Hematopoietic multipotent progenitor cell treated with erythropoietin and hydrocortisone succinate and interleukin-3 and kit ligand, for 15 days (in vitro differentiated cells): ENCODE data around the gene ALDH2.
"Not testable (repeated sequence)": the region's sequence is repeated elsewhere in the genome, so short reads cannot be mapped to it uniquely, and the experiment has no call there.

Source experiments
- DNase-seq: peaks from one replicate; pipeline ENCODE4 v3.0.0-alpha.2; 2015; ENCODE audit warnings: low spot score

Gene ALDH2

DNA sequence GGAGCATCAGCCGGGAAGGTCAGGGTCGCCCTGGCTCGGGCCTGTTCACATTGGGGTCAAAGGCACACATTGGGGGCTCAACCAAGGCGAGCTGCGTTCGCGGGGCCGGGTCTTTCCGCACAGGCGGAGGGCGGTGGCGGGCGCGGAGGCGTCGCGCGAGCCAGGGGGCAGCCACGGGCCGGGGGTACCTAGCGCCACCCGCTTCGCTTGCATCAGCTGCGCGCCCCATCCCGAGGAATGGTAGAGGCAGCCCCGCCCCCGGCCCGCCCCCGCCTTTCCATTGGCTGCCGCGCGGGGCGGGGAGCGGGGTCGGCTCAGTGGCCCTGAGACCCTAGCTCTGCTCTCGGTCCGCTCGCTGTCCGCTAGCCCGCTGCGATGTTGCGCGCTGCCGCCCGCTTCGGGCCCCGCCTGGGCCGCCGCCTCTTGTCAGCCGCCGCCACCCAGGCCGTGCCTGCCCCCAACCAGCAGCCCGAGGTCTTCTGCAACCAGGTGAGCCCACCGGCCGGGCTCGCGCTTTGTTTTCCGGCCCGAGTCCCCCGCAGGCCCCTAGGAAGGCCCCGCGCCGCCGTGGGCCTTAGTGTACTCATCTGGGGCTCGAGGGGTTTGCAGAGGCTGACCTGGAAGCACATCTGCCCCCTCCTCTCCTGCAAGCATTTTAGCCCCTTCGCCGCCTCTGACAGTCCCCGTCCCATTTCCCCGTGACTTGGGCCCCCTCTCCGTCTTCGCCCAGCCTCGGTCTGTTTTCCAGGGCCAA, at the start of gene ALDH2:
Gene ALDH2, plus strand, starts transcription at position 326 of the 754 bp plus-strand sequence. Its CDS starts 50 bp downstream, at position 376.
- no peak for DNase-seq

DNA sequence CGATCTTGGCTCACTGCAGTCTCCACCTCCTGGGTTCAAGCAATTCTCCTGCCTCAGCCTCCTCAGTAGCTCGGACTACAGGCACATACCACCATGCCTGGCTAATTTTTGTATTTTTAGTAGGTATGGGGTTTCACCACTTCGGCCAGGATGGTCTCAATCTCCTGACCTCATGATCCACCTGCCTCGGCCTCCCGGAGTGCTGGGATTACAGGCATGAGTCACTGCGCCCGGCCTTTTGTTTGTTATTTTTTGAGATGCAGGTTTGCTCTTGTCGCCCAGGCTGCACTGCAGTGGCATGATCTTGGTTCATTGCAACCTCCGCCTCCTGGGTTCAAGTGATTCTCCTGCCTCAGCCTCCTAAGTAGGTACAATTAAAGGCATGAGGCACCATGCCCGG, 47.4 kb upstream of the ALDH2 start:
- DNase-seq = not testable (repeated sequence)

DNA sequence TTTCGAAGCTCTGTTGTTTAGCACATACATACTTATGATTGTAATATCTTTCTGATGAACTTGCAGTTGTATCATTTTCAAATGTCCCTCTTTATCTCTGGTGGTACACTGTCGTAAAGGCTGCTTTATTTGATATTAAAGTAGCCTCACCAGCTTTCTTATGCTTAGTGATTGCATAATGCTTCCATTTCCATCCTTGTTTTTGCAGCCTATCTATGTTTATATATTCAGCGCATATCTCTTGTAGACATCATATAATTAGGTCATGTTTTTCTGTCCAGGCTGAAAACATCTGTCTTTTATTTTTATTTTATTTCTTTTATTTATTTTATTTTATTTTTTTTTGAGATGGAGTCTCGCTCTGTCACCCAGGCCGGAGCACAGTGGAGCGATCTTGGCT, 46.3 kb upstream of the ALDH2 start:
- DNase-seq = no peak

DNA sequence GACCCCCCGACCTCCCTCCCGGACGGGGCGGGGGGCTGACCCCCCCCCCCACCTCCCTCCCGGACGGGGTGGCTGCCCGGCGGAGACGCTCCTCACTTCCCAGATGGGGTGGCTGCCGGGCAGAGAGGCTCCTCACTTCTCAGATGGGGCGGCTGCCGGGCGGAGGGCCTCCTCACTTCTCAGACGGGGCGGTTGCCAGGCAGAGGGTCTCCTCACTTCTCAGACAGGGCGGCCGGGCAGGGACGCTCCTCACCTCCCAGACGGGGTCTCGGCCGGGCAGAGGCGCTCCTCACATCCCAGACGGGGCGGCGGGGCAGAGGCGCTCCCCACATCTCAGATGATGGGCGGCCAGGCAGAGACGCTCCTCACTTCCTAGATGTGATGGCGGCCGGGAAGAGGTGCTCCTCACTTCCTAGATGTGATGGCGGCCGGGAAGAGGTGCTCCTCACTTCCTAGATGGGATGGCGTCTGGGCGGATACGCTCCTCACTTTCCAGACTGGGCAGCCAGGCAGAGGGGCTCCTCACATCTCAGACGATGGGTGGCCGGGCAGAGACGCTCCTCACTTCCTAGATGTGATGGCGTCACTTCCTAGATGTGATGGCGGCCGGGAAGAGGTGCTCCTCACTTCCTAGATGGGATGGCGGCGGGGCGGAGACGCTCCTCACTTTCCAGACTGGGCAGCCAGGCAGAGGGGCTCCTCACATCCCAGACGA, 42.9 kb upstream of the ALDH2 start:
- DNase-seq = not testable (repeated sequence)

DNA sequence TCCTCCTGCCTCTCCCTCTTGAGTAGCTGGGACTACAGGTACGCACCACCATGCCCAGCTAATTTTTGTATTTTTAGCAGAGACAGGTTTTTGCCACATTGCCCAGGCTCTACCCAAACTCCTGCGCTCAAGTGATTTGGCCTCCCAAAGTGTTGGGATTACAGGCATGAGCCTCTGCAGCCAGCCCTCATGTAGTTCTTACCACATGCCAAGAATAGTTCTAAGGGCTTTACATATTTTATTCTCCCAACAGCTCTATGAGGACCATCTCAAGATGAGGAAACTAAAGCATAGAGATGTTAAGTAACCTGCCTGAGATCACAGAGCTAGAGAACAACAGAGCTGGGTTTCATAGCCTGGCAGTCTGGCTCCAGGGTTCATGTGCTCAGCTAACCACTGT, 37.9 kb upstream of the ALDH2 start:
- no peak for DNase-seq

DNA sequence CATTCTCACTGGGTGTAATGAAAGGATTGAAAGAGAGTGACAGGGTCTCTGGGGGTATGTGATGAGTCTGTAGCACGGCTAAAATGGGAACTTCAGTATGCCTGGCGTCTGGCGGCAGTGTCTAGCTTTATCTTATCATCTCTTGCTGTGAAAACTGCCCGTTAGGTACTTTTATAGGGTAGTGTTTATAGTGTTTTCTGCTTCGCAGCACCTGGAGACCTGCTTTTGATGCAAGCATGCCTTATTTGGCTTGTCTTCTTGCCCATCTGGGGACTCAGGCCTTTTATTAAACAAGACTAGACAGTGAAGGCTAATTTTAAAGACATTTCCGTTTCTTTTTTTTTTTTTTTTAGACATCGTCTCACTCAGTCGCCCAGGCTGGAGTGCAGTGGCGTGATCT, 36.3 kb upstream of the ALDH2 start:
- DNase-seq = no peak

DNA sequence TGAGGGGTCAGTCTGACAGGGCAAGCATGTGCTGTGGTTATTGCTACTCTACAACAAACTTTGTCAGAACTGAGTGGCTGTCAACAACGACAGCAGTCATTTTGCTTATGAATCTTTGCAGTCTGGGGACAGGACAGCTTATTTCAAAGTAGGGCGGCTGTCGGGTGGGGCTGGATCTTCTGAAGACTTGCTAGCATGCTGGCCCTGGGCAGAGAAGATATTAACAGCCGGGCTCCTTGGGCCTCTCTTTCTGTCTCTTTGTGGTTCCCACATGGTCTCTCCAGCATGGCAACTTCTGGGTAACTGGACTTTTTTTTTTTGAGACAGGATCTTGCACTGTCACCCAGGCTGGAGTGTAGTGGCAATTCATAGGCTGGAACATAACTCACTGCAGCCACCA, 33.9 kb upstream of the ALDH2 start:
- peak; percentile 34 for DNase-seq

DNA sequence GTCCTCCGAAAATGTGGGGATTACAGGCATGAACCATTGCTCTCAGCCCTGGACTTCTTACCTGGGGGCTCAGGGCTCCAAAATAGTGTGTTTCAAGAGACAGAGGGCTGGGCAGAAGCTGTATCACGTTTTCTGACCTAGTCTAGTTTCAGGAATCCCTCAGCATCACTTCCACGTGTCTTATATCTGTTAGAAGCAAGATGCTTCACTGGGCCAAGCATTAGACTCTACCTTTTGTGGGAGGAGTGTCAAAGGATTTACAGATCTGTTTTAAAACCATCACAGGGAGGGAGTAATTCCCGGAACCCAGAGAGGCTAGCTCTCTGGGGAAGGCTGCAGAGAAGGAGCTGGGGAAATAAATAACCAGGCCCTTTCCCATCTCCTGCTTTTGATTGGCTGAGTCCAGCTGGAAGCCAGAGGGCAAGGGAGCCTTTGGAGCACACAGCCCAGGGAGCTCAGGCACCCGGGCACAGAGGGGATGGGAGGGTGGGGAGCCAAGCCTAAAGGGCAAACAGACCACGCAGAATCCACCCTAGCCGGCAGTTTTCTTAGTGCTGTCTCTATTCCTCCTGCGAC, 33.3 kb upstream of the ALDH2 start:
- DNase-seq = no peak

DNA sequence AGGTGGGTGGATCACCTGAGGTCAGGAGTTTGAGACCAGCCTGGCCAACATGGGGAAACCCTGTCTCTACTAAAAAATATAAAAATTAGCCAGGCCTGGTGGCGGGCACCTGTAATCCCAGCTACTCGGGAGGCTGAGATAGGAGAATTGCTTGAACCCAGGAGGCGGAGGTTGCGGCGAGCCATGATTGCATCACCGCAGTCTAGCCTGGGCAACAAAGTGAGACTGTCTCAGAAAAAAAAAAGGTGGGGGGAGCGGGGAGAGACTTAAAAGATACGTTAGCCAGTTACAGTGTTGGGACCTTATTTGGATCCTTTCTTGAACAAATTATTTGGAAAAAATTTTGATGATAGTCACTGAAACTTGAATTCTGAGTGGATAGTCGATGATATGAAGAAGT, 27.2 kb upstream of the ALDH2 start:
- not testable (repeated sequence) for DNase-seq

DNA sequence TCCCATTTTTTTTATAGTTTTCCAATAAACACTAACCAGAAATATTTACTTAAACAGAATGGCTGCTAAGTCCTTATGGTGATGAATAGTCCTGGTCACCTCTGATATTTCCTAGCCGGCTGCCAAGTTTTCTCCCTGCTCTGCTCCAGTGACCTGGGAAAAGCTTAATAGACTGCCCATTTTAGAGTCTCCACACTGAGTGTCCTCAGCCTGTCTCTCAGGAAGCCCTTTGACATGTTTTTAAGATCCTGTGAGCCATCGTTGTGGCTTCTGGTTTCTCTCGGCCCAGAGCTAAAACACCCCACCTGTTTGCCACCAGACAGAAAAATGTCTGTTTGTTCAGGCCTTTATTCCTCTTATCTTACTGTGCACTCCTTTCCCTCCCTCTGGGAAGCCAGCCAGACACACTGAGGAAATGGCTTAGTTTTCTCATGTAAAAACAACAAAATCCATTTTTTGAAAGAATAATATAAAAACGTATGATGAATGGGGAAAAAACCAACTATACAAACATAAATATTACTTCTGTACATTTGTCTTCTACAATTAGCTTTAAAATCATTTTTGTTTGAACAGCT, 25.4 kb upstream of the ALDH2 start:
- peak; percentile 67 for DNase-seq

DNA sequence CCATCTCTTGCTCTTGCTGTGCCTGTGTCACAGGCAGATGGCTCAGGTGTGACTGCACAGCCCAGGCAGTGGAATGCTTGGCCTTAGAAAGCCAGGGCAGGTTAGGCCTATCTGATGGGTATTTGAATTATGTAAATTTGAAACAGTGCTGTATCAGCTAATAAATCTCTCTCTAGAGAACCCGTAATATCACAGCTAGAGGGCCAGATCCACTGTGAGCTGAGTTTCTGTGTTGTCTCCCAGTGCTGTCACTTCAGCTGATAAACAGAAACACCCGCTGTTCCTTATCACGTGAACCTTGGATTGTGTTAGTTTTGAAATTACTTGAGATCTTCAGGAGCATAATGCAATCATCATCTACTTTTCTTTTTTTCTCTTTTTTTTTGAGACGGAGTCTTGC, 21.5 kb upstream of the ALDH2 start:
- no peak for DNase-seq

DNA sequence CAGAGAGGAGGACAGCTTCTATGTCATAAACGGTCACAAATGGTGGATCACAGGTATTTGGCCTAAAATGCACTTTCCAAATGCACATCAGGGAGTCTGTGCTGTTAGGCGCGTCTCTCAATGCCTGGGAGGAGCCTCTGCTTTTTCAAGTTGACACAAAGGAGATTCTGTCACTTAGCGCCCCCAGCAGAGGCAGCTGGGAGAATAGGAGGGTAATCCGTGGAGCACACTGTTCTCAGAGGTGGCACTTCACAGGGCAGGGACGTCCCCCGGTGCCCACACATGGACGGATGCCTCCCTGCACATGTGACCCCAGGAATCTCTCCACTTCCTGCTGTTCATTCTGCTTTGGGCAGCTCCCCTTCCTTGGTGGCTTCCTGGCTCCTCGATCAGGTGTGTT, 19.4 kb upstream of the ALDH2 start:
- DNase-seq = no peak

DNA sequence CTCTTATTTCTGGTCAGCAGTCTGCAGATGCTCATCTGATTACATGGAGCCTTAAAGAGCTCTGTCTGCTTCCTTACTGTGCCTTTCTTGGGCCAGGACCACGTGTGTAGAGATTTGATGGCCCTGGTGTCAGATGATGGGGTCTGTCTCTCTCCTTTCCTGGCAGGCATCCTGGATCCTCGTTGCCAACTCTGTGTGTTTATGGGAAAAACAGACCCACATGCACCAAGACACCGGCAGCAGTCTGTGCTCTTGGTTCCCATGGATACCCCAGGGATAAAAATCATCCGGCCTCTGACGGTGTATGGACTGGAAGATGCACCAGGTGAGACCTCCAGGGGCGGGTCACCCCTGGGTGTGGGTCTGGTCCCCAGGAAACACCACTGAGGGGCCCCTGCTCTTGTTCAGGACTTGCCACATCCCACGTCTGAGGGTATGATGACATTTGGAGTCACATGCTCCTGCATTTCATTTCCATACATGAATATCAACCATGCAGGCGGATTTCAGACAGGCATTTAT, 18.5 kb upstream of the ALDH2 start:
- DNase-seq = no peak

DNA sequence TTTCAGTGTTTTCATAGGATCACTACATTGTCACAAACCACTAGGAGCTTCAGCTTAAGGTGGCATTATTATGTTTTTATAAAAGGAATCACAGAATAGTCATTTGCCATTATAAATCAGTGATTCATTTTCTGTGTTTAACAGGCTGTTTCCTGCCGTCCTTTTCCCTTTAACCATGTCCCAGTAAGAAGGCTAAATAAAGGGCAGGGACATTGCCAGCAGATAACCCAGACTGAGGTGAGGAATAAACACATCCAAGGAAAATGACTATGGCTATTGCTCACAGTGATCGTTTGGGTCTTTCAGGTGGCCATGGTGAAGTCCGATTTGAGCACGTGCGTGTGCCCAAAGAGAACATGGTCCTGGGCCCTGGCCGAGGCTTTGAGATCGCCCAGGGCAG, 17.9 kb upstream of the ALDH2 start:
- DNase-seq = no peak

DNA sequence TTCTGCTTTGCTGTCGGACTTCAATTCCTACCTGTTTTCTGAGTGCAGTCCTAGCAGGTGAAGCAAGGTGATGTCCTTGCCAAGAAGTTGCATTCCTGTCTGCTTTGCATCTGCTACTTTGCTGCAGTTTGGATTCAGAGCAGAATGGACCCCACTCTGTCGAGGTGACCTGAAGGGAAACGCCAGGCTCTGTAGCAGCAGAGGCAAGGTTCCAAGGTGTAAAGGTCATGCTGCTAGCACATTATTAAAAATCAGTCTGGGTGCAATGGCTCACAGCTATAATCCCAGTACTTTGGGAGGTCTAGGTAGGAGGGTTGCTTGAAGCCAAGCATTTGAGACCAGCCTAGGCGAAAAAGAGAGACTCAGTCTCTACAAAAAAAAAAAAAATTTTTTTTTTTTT, 17.3 kb upstream of the ALDH2 start:
- no peak for DNase-seq

DNA sequence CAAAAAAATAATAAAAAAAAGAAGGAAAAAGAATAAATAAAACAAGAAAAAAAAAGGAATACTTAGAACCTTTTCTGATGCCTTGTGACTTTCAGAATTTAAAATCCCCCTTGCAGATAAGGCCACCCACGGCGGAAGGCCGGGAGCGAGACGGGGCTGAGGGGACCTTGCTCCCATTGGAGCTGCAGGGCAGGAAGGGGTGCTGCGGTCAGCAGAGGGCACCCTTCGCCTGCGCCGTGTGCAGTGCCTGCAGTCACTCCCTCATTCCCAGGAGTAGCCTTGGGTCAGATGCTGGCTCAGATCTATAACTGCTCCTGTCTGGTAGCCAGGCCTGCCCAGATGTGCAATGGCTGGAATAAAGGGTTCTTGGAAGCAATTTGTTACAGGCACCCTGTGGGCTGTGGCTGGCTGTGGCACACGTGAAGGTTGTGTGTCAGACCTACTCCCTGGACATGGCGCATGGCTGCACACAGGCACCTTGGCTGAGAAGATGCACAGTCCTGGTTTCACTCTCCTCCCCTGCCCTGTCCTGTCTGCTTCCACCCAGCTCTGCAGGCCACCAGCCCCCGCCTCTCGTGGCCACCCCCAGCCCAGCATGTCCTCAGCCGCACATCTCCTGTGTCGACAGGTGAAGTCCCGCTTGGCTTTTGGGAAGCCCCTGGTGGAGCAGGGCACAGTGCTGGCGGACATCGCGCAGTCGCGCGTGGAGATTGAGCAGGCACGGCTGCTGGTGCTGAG, 13.4 kb upstream of the ALDH2 start:
- DNase-seq = peak; percentile 32

DNA sequence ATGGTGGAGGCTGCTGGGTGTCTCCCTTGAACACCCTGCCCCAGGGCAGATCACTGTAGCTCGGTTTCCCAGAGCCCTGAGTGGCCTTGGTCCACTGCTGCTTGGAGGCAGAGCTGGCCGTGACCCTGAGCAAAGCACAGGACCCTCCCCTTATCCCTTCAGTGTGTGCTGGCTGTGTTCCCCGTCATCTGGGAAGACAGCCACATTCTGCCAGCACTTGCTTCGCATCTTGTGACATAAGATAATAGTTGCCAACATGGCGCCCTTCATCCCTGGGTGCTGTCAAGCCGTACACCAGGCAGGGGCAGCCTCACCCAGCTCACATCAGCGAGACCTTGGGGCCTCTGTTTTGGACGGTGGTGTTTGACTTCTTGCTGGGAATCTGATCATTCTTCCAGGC, 12.1 kb upstream of the ALDH2 start:
- DNase-seq = no peak

DNA sequence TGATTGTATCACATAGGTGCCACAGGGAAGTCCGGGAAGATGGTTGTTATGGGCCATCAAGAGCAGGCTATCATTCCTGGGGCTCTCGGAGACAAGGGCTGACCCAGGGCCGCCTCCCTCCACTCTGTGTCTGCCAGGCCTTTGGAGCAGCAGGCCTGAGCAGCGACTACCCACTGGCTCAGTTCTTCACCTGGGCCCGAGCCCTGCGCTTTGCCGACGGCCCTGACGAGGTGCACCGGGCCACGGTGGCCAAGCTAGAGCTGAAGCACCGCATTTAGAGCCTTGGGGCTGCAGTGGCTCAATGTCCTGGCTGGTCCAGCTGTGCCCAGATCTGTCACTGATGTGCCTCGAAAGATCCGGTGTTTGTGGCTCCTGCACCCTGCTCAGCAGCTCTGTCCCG, 10.5 kb upstream of the ALDH2 start:
- no peak for DNase-seq

DNA sequence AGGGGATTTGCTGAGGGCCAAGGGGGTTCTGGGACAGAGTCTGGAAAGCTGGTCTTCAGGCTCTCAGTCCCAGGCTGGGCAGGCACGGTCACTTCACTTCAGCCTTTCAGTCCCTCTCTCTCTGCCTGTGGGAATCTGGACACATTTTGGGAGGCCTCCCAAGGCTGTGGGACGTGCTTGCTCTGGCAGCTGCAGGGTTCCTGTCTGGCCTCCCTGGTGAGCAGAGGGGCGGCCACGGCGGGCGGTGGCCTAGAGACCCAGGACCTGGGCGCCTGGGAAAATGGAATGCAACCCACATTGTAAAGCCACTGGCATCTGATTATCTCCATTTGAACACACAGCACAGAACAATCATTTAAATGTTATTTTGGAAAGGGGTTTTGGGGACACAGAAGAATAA, 10.1 kb upstream of the ALDH2 start:
- no peak for DNase-seq

DNA sequence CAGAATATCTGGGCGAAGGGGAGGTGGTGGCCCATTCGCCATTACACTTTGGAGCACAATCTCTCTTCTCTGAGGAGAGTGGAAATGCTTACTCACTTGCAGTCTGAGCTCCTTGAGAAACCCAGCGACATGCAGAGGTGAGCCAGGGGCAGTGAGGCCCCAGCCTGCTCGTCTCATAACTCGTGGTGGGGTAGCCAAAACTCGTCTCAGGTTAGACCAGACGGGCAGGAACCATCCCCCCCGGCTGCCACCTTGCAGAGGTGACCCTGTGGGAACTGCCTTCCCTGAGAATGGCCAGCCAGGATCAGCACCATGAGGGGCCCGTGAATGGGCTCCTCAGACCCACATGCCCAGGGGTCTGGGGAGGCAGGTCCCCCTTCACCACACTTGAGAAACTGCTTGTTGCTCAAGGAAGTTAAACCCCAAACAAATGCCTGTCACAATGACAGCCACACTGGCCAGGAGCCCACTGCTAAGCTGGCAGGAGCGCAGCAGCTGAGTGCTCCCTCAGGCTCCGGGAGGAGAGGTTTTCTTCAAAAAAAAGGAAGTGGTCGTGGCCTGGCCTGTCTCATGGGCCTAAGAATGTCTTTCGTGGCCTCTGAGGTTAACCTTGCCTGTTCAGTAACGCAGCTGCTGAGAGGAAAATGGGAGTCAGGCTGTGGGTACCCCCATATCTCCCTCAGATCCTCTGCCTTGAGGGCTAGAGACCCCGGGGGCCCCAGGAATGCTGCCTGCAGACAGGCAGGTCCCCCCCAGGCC, 9.2 kb upstream of the ALDH2 start:
- DNase-seq = no peak

DNA sequence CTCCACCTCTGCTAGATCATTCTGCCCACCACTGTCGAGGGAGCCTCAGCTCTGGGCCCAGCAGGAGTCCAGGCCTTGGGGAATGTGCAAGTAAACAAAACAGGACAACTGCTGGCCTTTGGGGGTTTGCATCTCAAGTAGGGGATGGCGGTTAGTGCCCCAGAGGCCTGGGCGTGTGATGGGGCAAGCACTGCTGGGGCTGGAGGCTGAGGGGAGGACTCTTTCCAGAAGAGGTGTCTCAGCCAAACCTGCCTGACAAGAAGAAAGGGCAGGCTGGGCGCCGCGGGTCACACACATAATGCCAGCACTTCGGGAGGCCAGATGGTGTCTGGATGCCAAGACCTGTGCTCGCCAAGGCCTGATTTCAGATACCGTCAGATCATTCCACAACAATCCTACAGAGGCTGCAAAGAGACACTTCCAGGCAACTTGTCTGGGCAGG, 8.6 kb upstream of the ALDH2 start:
- DNase-seq = no peak
